GM19240 (cell line): Measurements from ENCODE around the gene ITPK1.

ENCODE experiments used
- DNase-seq: peaks from one replicate; pipeline ENCODE4 v3.0.0; 2011; ENCODE audit warnings: low spot score; ENCODE audit not compliant: insufficient read length

ITPK1 gene

DNA sequence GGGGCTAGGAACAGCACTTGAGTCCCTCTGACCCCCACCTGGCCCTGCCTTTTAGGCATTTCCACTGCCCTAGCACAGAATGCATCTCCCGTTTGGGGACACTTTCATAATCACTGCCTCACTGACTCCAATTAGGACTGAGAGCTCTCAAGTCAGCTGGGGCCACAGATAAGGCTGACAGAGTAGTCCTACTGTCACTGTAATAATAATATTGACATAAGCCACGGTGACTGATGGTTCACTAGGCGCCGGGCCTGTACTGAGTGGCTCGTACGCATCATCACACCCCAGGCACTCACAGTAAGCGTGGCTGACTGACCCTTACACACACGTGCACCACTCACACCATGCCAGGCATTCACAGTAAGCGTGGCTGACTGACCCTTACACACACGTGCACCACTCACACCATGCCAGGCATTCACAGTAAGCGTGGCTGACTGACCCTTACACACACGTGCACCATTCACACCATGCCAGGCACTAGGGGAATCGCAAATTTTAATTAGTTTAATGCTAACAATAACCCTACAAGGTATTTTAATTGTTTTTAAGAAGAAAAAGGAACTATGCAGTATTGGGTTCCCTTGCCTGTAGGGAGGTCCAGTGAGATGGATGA lies 105.1 kb downstream of the ITPK1 start:
- no peak for DNase-seq

DNA sequence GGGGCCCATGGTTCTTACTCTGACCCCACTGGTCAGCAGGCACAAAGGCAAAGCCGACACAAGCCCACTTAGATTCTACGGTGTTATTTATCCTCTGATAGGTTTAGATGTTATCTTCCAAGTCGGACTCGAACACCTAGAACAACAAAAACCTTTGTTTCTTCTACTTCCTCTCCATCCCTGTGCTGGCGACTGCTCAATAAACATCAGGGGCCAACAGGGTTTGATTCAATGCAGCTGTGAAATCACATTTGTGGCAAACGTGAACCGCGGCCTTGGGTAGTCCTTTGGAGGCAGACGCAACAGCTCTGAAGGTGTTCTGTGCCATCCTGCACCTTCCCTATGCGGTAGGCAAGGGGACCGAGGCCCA lies 105.6 kb downstream of the ITPK1 start:
- no peak for DNase-seq

DNA sequence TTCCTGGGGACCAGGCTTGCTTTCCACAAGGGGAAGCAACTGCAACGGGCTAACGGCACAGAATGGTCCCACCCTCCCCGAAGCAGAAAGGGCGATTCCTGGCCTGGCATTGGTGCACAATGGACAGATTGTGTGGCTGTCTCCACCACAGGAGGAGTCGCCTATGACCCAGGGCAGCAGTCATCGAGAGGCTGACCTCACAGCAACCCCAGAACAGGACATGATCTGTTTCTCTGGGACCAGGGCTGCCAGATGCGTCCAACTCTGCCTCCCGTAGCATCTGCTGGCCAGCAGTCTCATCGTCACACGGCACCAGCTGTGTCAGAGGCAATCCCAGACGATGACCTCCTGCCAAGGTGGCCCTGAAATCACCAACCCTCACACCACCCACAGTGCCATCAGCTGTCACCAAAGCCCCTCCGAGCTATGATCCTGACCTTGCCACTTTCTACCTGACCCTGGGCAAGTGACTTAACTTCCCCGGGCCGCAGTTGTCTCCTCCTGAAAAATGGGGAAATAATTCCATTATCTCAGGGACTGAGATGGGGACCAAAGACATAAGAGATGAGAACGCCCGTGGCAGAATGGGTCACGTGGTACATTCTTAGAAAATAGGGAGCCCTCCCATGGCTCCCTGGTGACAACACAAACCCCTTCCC lies 106.1 kb downstream of the ITPK1 start:
- no peak for DNase-seq

DNA sequence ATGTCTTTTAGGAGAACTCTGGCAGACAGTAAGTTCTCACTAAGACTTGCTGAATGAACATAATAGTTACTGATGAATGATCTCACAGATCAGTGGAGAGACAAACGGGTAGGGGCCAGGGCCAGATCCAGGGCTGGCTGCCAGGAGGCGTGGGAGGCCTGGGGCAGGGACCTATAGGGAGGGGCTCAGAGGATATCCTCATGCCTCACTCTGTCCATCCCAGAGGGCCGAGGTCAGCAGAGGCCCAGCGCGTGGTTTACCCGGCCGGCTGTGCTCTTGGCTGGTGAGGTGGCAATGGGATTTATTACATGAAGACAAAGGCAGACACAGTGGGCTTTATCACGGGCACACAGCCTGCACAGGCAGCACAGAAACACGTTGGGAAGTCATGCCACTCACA lies 107.3 kb downstream of the ITPK1 start:
- no peak for DNase-seq

GRCh38 chr14:93007225-93007997 lies 108.3 kb downstream of the ITPK1 start:
- no peak for DNase-seq

DNA sequence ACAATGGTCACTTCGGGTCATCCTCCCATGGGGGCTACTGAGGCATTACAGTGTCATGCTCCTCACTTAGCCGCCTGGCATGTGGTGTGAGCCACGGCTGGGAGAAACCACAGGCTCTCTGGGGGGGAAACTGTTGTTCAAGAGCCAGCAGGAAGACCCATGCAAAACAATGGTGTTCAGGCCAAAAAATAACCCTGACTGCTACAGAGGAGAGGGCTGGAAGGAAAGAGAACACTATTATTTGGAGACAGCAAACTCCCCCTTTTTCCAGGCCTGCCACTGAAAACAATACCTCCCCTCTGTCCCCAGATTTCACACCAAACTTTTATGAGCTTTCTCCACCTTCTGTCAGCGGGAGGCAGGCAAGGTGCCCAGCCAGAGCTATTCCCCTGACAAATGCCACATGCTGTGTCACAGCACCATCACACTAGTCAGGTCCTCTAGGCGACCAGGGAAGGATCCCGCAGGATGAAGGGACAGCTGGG lies 109.1 kb downstream of the ITPK1 start:
- no peak for DNase-seq

DNA sequence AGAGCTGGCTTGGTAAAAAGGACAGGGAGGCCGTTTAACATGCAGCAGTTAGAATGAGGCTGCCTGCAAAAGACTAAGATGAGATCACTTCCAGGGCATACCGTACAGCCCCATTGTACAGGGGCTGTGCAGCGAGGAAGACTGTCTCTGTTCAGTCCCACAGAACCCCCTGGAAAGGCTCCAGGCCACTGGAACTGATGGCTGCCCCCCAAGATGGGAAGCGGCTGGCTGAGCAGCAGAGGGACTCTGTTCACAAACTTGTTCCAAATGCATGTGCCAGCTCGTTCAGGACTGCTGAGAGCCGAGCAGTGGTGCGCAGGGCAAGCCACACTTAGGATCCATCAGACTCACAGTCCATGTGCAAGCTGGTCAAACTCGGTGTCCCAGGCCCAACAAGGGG lies 109.9 kb downstream of the ITPK1 start:
- DNase-seq, result no peak

DNA sequence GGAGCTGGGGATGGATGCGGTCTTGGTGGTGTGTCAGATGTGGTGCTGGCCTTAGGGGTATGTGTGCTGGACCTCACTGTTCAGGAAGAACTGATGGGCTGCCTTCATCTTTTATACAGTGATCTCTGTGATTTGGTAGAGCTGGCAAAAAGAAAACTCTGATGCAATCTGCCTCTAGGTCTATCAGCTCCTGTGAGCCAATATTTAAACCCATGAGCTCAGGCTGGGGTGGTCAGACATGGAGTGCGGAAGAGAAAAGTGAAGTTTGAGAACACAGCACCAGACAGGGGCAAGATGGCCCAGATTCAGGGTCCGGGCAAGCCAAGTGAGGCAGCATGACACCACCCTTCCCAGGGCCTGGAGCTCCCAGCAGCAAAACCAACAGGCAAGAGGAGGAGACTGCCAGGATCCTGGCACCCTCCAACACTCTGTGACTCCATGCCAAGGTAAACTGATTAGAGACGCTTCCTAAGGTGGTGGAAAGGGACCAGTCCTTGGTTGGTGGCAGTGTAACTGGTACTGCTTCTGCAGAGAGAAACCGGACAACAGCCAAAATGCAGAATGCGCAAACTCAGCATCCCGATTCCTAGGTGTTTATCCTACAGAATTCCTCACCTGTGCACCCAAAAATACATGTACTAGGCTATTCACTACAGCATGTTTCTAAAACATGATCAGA lies 110.5 kb downstream of the ITPK1 start:
- no peak for DNase-seq

DNA sequence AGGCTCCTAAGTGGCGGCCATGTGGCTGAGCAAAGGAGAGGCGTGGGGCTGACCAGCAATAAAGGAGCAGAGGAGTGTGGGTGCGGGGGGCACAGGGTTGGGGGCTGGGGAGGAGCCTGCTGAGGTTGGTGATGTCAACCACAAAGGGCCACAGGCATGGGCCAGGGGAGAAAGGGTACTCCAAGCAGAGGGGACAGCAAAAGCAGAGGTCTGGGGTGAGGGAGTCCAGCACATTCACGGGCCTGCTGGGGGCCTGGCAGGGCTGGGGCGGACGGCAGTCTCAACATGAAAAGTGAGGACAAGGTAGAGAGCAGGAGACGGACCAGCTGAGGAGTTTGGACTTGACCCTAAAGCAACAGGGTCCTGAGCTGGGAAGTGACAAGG lies 111.0 kb downstream of the ITPK1 start:
- DNase-seq, result no peak

GRCh38 chr14:93003945-93004698 lies 111.6 kb downstream of the ITPK1 start:
- no peak for DNase-seq

GRCh38 chr14:93002851-93003298 lies 112.8 kb downstream of the ITPK1 start:
- DNase-seq, result no peak

- DNase-seq, result no peak
Observed at GRCh38 chr14:93002049-93002448, 113.7 kb downstream of the ITPK1 start.

GRCh38 chr14:92998946-92999345 lies 116.8 kb downstream of the ITPK1 start:
- no peak for DNase-seq

DNA sequence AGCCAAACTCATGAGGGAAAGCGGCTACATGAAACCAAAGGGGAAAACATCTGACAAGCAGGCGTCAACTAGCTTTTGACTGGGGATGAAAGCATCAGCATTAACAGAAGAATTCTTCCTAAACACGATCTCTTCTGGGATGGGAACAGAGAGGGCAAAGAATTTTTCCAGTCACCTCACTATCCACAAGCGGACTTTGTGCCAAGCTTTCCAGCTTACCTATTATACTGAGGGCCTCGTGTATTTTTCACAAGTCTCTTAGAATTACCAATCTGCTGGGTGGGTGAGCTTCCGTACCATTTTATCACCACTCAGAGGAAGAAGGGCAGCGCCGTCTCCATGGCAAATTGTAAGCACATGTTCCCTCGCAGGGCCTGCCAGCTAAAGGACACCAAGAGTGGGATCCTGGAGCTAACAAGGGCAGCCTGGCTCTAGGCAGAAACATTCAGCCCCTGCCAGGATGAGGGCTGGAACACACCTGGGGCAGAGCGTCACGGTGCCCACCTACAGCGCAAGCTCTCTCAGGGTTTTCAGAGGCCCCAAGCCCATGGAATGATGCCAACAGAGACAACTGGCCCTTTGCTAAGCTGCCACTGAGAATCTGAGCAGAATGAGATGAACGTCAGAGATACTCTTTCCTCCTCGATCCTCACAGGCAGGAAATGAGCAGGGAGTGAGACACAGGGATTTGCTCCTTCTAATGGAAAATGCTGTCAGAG lies 118.2 kb downstream of the ITPK1 start:
- DNase-seq, result no peak

- DNase-seq, result no peak
Observed at GRCh38 chr14:92995620-92996019, 120.1 kb downstream of the ITPK1 start.

DNA sequence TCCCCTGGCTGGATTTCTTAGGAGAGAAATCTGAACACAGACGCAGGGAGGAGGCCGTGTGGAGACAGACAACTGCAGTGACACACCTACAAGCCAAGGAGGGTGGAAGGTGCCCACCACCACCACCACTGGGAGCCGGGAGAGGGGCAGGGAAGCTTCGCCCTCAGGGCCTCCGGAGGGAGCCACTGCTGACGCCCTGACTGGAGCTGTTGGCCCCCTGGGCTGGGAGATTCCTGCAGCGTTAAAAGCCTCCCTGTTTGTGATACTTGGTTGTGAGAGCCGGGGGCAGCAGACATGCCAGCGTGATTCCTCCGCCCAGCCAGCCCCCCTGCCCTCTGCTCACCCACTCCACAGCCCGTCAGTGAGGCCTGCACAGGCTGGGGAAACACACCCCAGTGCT lies 120.8 kb downstream of the ITPK1 start:
- no peak for DNase-seq

- DNase-seq, result no peak
Observed at GRCh38 chr14:92994131-92994676, 121.5 kb downstream of the ITPK1 start.

- DNase-seq, result no peak
Observed at GRCh38 chr14:92993302-92993701, 122.4 kb downstream of the ITPK1 start.

- DNase-seq, result no peak
Observed at GRCh38 chr14:92991536-92991935, 124.2 kb downstream of the ITPK1 start.
